ENCODE data around the gene GPR151. TPM values are rescaled to one million over a fixed set of nuclear protein-coding genes. Genes with fewer than 3 reads are reported as not detected.

GPR151 gene
- total and polyA plus RNA-seq, 2 of the 4 experiments (the other 2 are of a cell fraction) = not detected

DNA sequence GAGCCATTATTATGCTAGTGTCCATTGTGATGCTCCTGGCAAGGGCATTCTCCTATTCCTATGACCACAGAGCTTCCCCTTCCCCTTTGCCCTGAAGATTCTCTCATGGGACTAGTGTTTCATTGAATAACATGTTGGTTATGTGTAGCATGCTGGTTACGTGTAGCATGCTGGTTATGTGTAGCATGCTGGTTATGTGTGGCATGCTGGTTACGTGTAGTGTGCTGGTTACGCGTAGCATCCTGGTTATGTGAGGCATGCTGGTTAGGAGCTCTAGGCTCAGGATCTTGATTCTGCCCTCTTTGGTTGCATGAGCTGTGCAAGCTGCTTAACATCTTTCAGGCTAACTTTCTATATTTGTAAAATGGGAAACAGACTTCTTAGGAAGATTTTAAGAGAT lies 46.5 kb upstream of the GPR151 start:
- Histone ChIP-seq H3K4ac (ENCODE audit: low read depth, low read length) (no peak overlapping the region), H4K91ac (ENCODE audit: insufficient read depth, low read depth, low read length) (no peak overlapping the region), H3K18ac (ENCODE audit: low read depth, low read length) (no peak overlapping the region), H2BK20ac (ENCODE audit: low read depth, low read length) (no peak overlapping the region), H3K27ac (ENCODE audit: insufficient read depth, low read length) (no peak overlapping the region), H2BK5ac (ENCODE audit: low read depth, low read length, poor library complexity, severe bottlenecking) (no peak overlapping the region), H3K79me1 (ENCODE audit: low read depth in 1 of 2, low read length in 2 of 2) (no peaks in the 10 kb centered on the region), H4K5ac (ENCODE audit: low read depth, low read length) (no peak overlapping the region), H2AFZ (replicated peaks; ENCODE audit: low read length, poor library complexity) (no peak overlapping the region), H2BK120ac (ENCODE audit: low read depth, low read length) (no peak overlapping the region), H3K9me1 (ENCODE audit: insufficient read depth, low read length) (no peaks in the 10 kb centered on the region), H2AK9ac (replicated peaks; ENCODE audit: low read depth, low read length, poor library complexity) (no peak overlapping the region), H3K23ac (ENCODE audit: low read depth, low read length) (no peak overlapping the region), H4K8ac (ENCODE audit: low read depth in 2 of 2, low read length in 2 of 2) (no peak overlapping the region), H3K4me2 (ENCODE audit: low read depth, low read length) (no peak overlapping the region), H3K4me1 (ENCODE audit: control insufficient read depth, insufficient read depth, low read length) (no peaks in the 10 kb centered on the region), H2AK5ac (ENCODE audit: low read depth, low read length) (no peak overlapping the region), H3K4me3 (ENCODE audit: insufficient read depth, low read depth, low read length) (no peak overlapping the region), H3K36me3 (ENCODE audit: control insufficient read depth, insufficient read depth, low read length) (no peaks in the 10 kb centered on the region), H3K9ac (ENCODE audit: low read depth, low read length) (no peak overlapping the region), H3K56ac (ENCODE audit: extremely low read depth, insufficient read depth, low read length) (no peak overlapping the region), H4K20me1 (ENCODE audit: insufficient read depth, low read length) (no peaks in the 10 kb centered on the region), H3K27me3 (ENCODE audit: control insufficient read depth, insufficient read depth, low read length) (no peaks in the 10 kb centered on the region), H3K9me3 (ENCODE audit: control insufficient read depth, insufficient read depth, low read length) (no peaks in the 10 kb centered on the region), H2BK15ac (ENCODE audit: low read depth, low read length) (no peak overlapping the region), H3K14ac (replicated peaks; ENCODE audit: low read depth, low read length) (no peak overlapping the region)
- in situ Hi-C loops (cut with MboI; ENCODE audit: low sequenced_read_pairs) = no loop called here
- TF ChIP-seq RCOR1 (IDR thresholded peaks at IDR 0.05; ENCODE audit: insufficient replicate concordance, low read length) (no peak), SMC3 (IDR thresholded peaks at IDR 0.05; ENCODE audit: low read depth, low read length) (no peak), MAFK (IDR thresholded peaks at IDR 0.05; ENCODE audit: low read depth, low read length) (no peak), NFE2L2 (IDR thresholded peaks at IDR 0.05; ENCODE audit: low read depth, low read length) (no peak), MAZ (IDR thresholded peaks at IDR 0.05; ENCODE audit: borderline replicate concordance, low read depth, low read length) (no peak), POLR2A (IDR thresholded peaks at IDR 0.05; ENCODE audit: low read depth, low read length) (no peak), RAD21 (IDR thresholded peaks at IDR 0.05; ENCODE audit: low read length) (no peak), BHLHE40 (IDR thresholded peaks at IDR 0.05; ENCODE audit: low read depth, low read length) (no peak), MXI1 (IDR thresholded peaks at IDR 0.05; ENCODE audit: borderline replicate concordance, low read depth, low read length) (no peak), RFX5 (IDR thresholded peaks at IDR 0.05; ENCODE audit: low read depth, low read length) (no peak), CEBPB (IDR thresholded peaks at IDR 0.05; ENCODE audit: low read depth, low read length) (no peak), CHD1 (IDR thresholded peaks at IDR 0.05; ENCODE audit: low read depth, low read length) (no peak), FOS (IDR thresholded peaks at IDR 0.05; ENCODE audit: low read depth, low read length) (no peak)
- TF ChIP-seq, protein P1, sequence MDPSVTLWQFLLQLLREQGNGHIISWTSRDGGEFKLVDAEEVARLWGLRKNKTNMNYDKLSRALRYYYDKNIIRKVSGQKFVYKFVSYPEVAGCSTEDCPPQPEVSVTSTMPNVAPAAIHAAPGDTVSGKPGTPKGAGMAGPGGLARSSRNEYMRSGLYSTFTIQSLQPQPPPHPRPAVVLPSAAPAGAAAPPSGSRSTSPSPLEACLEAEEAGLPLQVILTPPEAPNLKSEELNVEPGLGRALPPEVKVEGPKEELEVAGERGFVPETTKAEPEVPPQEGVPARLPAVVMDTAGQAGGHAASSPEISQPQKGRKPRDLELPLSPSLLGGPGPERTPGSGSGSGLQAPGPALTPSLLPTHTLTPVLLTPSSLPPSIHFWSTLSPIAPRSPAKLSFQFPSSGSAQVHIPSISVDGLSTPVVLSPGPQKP (IDR thresholded peaks at IDR 0.05; ENCODE audit: borderline replicate concordance, low read depth, low read length) = no peak
- TF ChIP-seq, protein P2, sequence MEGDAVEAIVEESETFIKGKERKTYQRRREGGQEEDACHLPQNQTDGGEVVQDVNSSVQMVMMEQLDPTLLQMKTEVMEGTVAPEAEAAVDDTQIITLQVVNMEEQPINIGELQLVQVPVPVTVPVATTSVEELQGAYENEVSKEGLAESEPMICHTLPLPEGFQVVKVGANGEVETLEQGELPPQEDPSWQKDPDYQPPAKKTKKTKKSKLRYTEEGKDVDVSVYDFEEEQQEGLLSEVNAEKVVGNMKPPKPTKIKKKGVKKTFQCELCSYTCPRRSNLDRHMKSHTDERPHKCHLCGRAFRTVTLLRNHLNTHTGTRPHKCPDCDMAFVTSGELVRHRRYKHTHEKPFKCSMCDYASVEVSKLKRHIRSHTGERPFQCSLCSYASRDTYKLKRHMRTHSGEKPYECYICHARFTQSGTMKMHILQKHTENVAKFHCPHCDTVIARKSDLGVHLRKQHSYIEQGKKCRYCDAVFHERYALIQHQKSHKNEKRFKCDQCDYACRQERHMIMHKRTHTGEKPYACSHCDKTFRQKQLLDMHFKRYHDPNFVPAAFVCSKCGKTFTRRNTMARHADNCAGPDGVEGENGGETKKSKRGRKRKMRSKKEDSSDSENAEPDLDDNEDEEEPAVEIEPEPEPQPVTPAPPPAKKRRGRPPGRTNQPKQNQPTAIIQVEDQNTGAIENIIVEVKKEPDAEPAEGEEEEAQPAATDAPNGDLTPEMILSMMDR (conservative IDR thresholded peaks at IDR 0.05; ENCODE audit: low read depth, low read length) = no peak
- ChIA-PET CTCF (no interaction called here), POLR2A (ENCODE audit: unreplicated experiment) (no interaction called here)
- DNase-seq = no peak
- ATAC-seq (ENCODE audit: low read depth) = no peak
- WGBS, 2 experiments (ENCODE audit: extremely low coverage in 2 of 2, insufficient read length in 1 of 2) = 100% methylated on average over 1 of the region's 4 CpGs; no CpG with 5 or more reads in 1 of the 2 experiments
- no TSS peak for BruUV-seq (replicated peaks)
- intact Hi-C loops (cut with micrococcal nuclease) = no loop called here
- dilution Hi-C loops (cut with HindIII; ENCODE audit: low sequenced_read_pairs, unreplicated experiment) = no loop called here
